Fibroblast of lung (primary cell): Measurements from ENCODE around the gene BLTP3B.

Experiments used
- CTCF ChIP-seq, 2 donors: IDR thresholded peaks in 1 of 2; conservative IDR thresholded peaks in 1 of 2; 1 replicate in 1 of 2; 2 replicates in 1 of 2; pipeline ENCODE4 v1.5.1; 2011 to 2012; ENCODE audit warnings: low read length in 2 of 2, control low read depth in 1 of 2, inconsistent platforms in 1 of 2, low read depth in 1 of 2, mild to moderate bottlenecking in 1 of 2
- EZH2 ChIP-seq: IDR thresholded peaks from 2 replicates; pipeline ENCODE4 v1.5.1; 2012; ENCODE audit warnings: low read length, control low read depth, mild to moderate bottlenecking; ENCODE audit errors: missing control alignments

GRCh38 chr12:100156731-100157426 is 14.2 kb upstream of the BLTP3B start:
- TF ChIP-seq CTCF (conservative IDR thresholded peaks at IDR 0.05 in 1 of 2, IDR thresholded peaks at IDR 0.05 in 1 of 2; ENCODE audit: low read depth in 1 of 2, low read length in 2 of 2) (no peak), EZH2 (no peak)
